Measurements from ENCODE around the gene GORASP1.

Gene GORASP1

GRCh38 chr3:39106281-39106811, 1.1 kb downstream of the GORASP1 start:
- Histone ChIP-seq H3K4me3 (ENCODE audit: low read depth, low read length) (peak overlapping the region; percentile 89), H3K9ac (ENCODE audit: low read length) (peak overlapping the region; percentile 76), H3K9me3 (ENCODE audit: control insufficient read depth, insufficient read depth, low read depth, low read length) (no peaks in the 10 kb centered on the region), H3K27ac (ENCODE audit: low read depth, low read length) (no peak overlapping the region), H3K27me3 (ENCODE audit: control insufficient read depth, insufficient read depth, low read length) (peaks cover 8% of the 10 kb centered on the region; the same call in 1 of the 2 replicates), H3K4me1 (ENCODE audit: control insufficient read depth, insufficient read depth, low read length) (peaks cover 8% of the 10 kb centered on the region; the same call in 1 of the 2 replicates), H3K36me3 (ENCODE audit: control insufficient read depth, insufficient read depth, low read length) (peaks cover 3% of the 10 kb centered on the region; the same call in 1 of the 2 replicates)

GRCh38 chr3:39105687-39106063, 1.8 kb downstream of the GORASP1 start:
- Histone ChIP-seq H3K4me3 (ENCODE audit: low read depth, low read length) (peak overlapping the region; percentile 89), H3K36me3 (ENCODE audit: control insufficient read depth, insufficient read depth, low read length) (peaks cover 6% of the 10 kb centered on the region), H3K27me3 (ENCODE audit: control insufficient read depth, insufficient read depth, low read length) (peaks cover 8% of the 10 kb centered on the region; the same call in 1 of the 2 replicates), H3K9ac (ENCODE audit: low read length) (no peak overlapping the region), H3K4me1 (ENCODE audit: control insufficient read depth, insufficient read depth, low read length) (peaks cover 8% of the 10 kb centered on the region; the same call in 1 of the 2 replicates), H3K9me3 (ENCODE audit: control insufficient read depth, insufficient read depth, low read depth, low read length) (no peaks in the 10 kb centered on the region), H3K27ac (ENCODE audit: low read depth, low read length) (no peak overlapping the region)

DNA sequence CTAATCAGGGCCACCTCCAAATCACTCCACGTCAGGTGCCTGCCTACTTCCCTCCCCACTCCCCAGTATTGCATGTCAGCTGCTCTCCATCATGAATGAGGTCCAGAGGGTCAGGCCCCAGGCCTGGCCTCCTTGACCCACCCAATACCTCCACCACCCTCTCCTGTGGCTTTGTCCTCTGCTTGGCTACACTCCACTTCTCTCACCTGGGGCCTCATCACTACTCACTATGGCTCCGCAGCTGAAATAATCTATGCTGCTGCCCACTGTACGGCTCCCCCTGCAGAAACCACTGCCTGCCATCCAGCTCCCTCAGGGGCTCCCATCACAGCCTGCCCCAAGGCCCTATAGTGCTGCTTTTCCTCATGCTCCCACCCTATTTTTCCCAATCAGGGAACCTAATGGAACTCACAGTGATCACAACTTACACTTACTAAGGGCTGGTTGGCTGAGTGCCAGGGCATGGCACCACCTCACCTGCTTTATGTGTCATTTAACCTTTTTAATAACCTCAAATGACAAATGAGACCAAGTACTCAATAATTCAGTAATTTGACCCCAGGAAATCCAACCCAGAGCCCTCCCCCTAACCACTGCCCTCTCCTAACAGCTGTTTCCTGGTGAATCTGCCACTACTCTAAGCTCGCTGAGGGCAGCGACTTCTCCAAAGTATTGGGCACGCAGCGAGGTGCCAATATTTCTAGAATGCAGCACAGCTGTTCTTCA, 2.3 kb downstream of the GORASP1 start:
- no peak overlapping the region for H3K4me3 ChIP-seq (ENCODE audit: low read depth, low read length)
- H3K9ac ChIP-seq (ENCODE audit: low read length): no peak overlapping the region
- peaks cover 8% of the 10 kb centered on the region; the same call in 1 of the 2 replicates for H3K27me3 ChIP-seq (ENCODE audit: control insufficient read depth, insufficient read depth, low read length)
- H3K4me1 ChIP-seq (ENCODE audit: control insufficient read depth, insufficient read depth, low read length): peaks cover 8% of the 10 kb centered on the region; the same call in 1 of the 2 replicates
- H3K36me3 ChIP-seq (ENCODE audit: control insufficient read depth, insufficient read depth, low read length): peaks cover 9% of the 10 kb centered on the region
- no peaks in the 10 kb centered on the region for H3K9me3 ChIP-seq (ENCODE audit: control insufficient read depth, insufficient read depth, low read depth, low read length)
- H3K27ac ChIP-seq (ENCODE audit: low read depth, low read length): no peak overlapping the region

DNA sequence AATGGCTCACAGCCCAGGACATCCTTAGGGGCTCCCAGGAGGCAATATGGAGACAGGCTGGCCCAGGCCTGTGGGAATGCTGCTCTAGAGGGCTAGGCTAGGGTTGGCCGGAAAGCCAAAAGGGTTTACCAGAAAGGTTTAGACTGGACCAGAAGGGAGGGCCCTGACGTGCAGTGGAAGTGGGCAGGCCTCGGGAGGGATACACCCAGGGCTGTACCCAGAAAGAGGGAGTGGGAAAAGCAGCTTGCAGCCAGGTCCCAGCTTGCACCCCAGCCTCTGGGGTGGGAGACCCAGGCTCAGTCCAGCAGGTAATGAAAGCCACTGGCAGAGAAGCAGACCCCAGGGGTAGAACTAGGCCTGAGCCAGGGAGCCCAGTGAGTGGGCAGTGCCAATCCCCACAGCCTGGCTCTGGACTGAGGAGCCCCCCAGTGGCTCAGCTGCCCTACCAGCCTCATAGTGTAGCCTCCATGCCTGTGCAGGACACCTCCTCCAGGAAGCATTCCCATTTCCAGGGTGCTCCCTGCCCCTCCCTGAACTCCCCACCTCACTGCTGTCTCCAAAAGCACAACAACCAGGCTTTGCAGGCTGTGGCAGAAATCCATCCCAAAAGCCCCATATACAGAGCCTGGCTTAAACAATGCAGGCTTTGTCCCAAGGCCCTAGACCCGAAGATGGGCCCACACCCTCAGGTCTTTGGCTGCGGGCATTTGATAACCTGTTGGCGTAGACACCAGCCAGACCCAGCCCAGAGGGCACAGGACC, 3.5 kb downstream of the GORASP1 start:
- Histone ChIP-seq H3K36me3 (ENCODE audit: control insufficient read depth, insufficient read depth, low read length) (peaks cover 21% of the 10 kb centered on the region), H3K27me3 (ENCODE audit: control insufficient read depth, insufficient read depth, low read length) (peaks cover 8% of the 10 kb centered on the region; the same call in 1 of the 2 replicates), H3K4me1 (ENCODE audit: control insufficient read depth, insufficient read depth, low read length) (peaks cover 8% of the 10 kb centered on the region; the same call in 1 of the 2 replicates), H3K9me3 (ENCODE audit: control insufficient read depth, insufficient read depth, low read depth, low read length) (no peaks in the 10 kb centered on the region), H3K9ac (ENCODE audit: low read length) (no peak overlapping the region), H3K27ac (ENCODE audit: low read depth, low read length) (no peak overlapping the region), H3K4me3 (ENCODE audit: low read depth, low read length) (no peak overlapping the region)

DNA sequence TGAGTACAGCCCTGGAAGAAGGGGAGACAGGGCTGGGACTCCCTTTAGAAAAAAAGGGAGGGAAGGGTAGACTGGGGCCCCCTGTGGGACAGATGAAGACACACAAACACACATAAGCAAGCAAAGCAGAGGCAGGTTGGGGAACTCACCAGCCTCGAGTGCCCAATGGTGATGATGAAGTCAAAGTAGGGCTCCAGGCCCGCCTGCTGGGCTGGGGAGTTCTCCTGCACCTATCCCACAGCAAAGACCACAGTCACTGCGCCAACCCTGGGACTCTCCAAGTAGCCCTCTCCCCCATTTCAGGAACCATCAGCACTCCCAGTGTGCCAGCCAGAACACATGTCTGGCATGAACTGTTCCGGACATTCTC, 4.1 kb downstream of the GORASP1 start:
- Histone ChIP-seq H3K4me3 (ENCODE audit: low read depth, low read length) (no peak overlapping the region), H3K27ac (ENCODE audit: low read depth, low read length) (no peak overlapping the region), H3K27me3 (ENCODE audit: control insufficient read depth, insufficient read depth, low read length) (0 out of 2 replicates have a peak, but pooled peaks cover 1% of the 10 kb centered on the region), H3K36me3 (ENCODE audit: control insufficient read depth, insufficient read depth, low read length) (peaks cover 28% of the 10 kb centered on the region), H3K9ac (ENCODE audit: low read length) (no peak overlapping the region), H3K4me1 (ENCODE audit: control insufficient read depth, insufficient read depth, low read length) (peaks cover 8% of the 10 kb centered on the region; the same call in 1 of the 2 replicates), H3K9me3 (ENCODE audit: control insufficient read depth, insufficient read depth, low read depth, low read length) (no peaks in the 10 kb centered on the region)

- Histone ChIP-seq H3K9ac (ENCODE audit: low read length) (no peak overlapping the region), H3K27me3 (ENCODE audit: control insufficient read depth, insufficient read depth, low read length) (no peaks in the 10 kb centered on the region), H3K4me3 (ENCODE audit: low read depth, low read length) (no peak overlapping the region), H3K9me3 (ENCODE audit: control insufficient read depth, insufficient read depth, low read depth, low read length) (no peaks in the 10 kb centered on the region), H3K36me3 (ENCODE audit: control insufficient read depth, insufficient read depth, low read length) (peaks cover 33% of the 10 kb centered on the region), H3K27ac (ENCODE audit: low read depth, low read length) (no peak overlapping the region), H3K4me1 (ENCODE audit: control insufficient read depth, insufficient read depth, low read length) (peaks cover 8% of the 10 kb centered on the region; the same call in 1 of the 2 replicates)
These were observed 4.7 kb downstream of the GORASP1 start for GRCh38 chr3:39102504-39103323.

DNA sequence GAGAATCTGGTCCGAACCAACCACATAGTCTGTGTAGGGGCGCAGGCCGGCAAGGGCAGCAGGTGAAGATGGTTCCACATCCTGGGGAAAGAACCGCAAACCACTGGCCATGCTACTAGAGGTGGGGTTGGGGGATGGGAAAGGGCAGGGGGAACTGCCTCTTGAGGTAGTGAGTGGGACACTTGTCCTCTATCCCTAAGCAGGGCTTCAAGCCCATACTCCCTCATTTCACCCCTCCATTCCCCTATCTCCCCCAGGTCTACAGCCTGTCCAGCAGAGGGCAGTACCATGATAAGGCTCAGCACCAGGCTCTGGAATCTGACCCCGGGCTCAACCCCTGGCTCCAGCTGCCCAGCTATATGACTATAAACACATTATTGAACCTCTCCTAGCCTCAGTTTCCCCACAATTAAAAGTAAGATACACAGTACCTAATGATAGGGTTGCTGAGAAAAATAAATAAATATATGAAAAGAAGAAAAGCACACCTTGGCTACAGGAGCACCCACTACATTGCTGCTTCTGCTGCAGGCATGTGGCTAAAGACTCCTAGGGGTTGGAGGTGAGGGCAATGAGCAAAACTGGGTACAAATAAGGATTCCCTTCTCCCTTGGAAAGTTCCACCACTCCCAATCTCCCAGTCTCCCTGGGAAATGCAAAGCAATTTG, 6.3 kb downstream of the GORASP1 start:
- Histone ChIP-seq H3K36me3 (ENCODE audit: control insufficient read depth, insufficient read depth, low read length) (peaks cover 49% of the 10 kb centered on the region), H3K9ac (ENCODE audit: low read length) (no peak overlapping the region), H3K4me3 (ENCODE audit: low read depth, low read length) (no peak overlapping the region), H3K4me1 (ENCODE audit: control insufficient read depth, insufficient read depth, low read length) (peaks cover 5% of the 10 kb centered on the region; the same call in 1 of the 2 replicates), H3K9me3 (ENCODE audit: control insufficient read depth, insufficient read depth, low read depth, low read length) (no peaks in the 10 kb centered on the region), H3K27me3 (ENCODE audit: control insufficient read depth, insufficient read depth, low read length) (no peaks in the 10 kb centered on the region), H3K27ac (ENCODE audit: low read depth, low read length) (no peak overlapping the region)

DNA sequence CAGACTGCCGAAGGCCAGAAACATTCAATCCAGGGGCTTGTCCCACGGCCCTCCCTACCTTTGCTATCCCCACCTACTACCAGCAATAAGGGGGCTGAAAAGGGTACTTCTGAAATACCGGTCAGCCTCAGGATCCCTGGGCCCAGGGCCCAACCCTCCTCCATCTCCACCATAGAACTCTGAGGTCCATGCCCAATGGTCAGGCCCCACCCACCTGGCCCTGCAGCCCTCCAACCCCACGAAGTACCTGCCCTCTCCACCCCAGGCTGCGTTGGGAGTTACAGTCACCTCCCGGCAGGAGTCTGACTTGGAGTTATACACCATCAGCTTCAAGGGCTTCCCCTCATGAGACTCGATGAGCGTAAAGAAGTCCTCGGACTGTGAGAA, 6.9 kb downstream of the GORASP1 start:
- H3K9me3 ChIP-seq (ENCODE audit: control insufficient read depth, insufficient read depth, low read depth, low read length): no peaks in the 10 kb centered on the region

GRCh38 chr3:39099738-39100499, 7.5 kb downstream of the GORASP1 start:
- Histone ChIP-seq H3K27me3 (ENCODE audit: control insufficient read depth, insufficient read depth, low read length) (no peaks in the 10 kb centered on the region), H3K4me3 (ENCODE audit: low read depth, low read length) (no peak overlapping the region), H3K9ac (ENCODE audit: low read length) (no peak overlapping the region), H3K36me3 (ENCODE audit: control insufficient read depth, insufficient read depth, low read length) (peaks cover 61% of the 10 kb centered on the region), H3K9me3 (ENCODE audit: control insufficient read depth, insufficient read depth, low read depth, low read length) (no peaks in the 10 kb centered on the region), H3K27ac (ENCODE audit: low read depth, low read length) (no peak overlapping the region), H3K4me1 (ENCODE audit: control insufficient read depth, insufficient read depth, low read length) (no peaks in the 10 kb centered on the region)

More for the DNA sequence above, 6.9 kb downstream of the GORASP1 start:
- Histone ChIP-seq H3K4me3 (ENCODE audit: low read depth, low read length) (no peak overlapping the region), H3K27me3 (ENCODE audit: control insufficient read depth, insufficient read depth, low read length) (no peaks in the 10 kb centered on the region), H3K4me1 (ENCODE audit: control insufficient read depth, insufficient read depth, low read length) (no peaks in the 10 kb centered on the region), H3K27ac (ENCODE audit: low read depth, low read length) (no peak overlapping the region), H3K36me3 (ENCODE audit: control insufficient read depth, insufficient read depth, low read length) (peaks cover 56% of the 10 kb centered on the region), H3K9ac (ENCODE audit: low read length) (no peak overlapping the region)

GRCh38 chr3:39099242-39099641, 8.2 kb downstream of the GORASP1 start:
- Histone ChIP-seq H3K4me3 (ENCODE audit: low read depth, low read length) (no peak overlapping the region), H3K9me3 (ENCODE audit: control insufficient read depth, insufficient read depth, low read depth, low read length) (no peaks in the 10 kb centered on the region), H3K4me1 (ENCODE audit: control insufficient read depth, insufficient read depth, low read length) (no peaks in the 10 kb centered on the region), H3K9ac (ENCODE audit: low read length) (no peak overlapping the region), H3K27me3 (ENCODE audit: control insufficient read depth, insufficient read depth, low read length) (no peaks in the 10 kb centered on the region), H3K36me3 (ENCODE audit: control insufficient read depth, insufficient read depth, low read length) (peaks cover 68% of the 10 kb centered on the region), H3K27ac (ENCODE audit: low read depth, low read length) (no peak overlapping the region)
